NCI-H2081 (cell line): Measurements from ENCODE around the gene CFLAR.
A peak's percentile ranks its signal among the peaks of the same experiment; 100 is the strongest.
"Not testable (repeated sequence)": the region's sequence is repeated elsewhere in the genome, so short reads cannot be mapped to it uniquely, and the experiment has no call there.

Experiments
- DNase-seq, 2 experiments: peaks; one replicate each; lab custom pipeline; 2025; lab: John Stamatoyannopoulos, UW

The CFLAR gene

GRCh38 chr2:201118961-201119854 lies 3.2 kb downstream of the CFLAR start:
- DNase-seq: peak in 1 of 2 experiments; percentile 49

GRCh38 chr2:201122276-201122675 lies 6.3 kb downstream of the CFLAR start:
- no peak for DNase-seq

- DNase-seq: no peak
Measured at GRCh38 chr2:201126308-201127151, 10.6 kb downstream of the CFLAR start.

GRCh38 chr2:201127152-201127511 lies 11.2 kb downstream of the CFLAR start:
- DNase-seq: no peak

GRCh38 chr2:201127570-201127969 lies 11.6 kb downstream of the CFLAR start:
- peak in 1 of 2 experiments; percentile 14 for DNase-seq

GRCh38 chr2:201128033-201128432 lies 12.1 kb downstream of the CFLAR start:
- DNase-seq: no peak

GRCh38 chr2:201128933-201129505 lies 13.1 kb downstream of the CFLAR start:
- DNase-seq: no peak

GRCh38 chr2:201130524-201131186 lies 14.7 kb downstream of the CFLAR start:
- no peak for DNase-seq

GRCh38 chr2:201132518-201132917 lies 16.6 kb downstream of the CFLAR start:
- DNase-seq: no peak

- no peak for DNase-seq
Measured at GRCh38 chr2:201135386-201135785, 19.4 kb downstream of the CFLAR start.

- DNase-seq: no peak
Measured at GRCh38 chr2:201136889-201137321, 20.9 kb downstream of the CFLAR start.

GRCh38 chr2:201137505-201138400 lies 21.8 kb downstream of the CFLAR start:
- no peak for DNase-seq

- no peak for DNase-seq
Measured at GRCh38 chr2:201138401-201138970, 22.5 kb downstream of the CFLAR start.

GRCh38 chr2:201138986-201139781 lies 23.2 kb downstream of the CFLAR start:
- DNase-seq: not testable (repeated sequence)

GRCh38 chr2:201139836-201140604 lies 24.1 kb downstream of the CFLAR start:
- no peak for DNase-seq

GRCh38 chr2:201144101-201145051 lies 28.4 kb downstream of the CFLAR start:
- no peak for DNase-seq

- no peak for DNase-seq
Measured at GRCh38 chr2:201148434-201148990, 32.5 kb downstream of the CFLAR start.
